Measurements from ENCODE around the gene GLT1D1.
"Not testable (repeated sequence)": the region's sequence is repeated elsewhere in the genome, so short reads cannot be mapped to it uniquely, and the experiment has no call there.

Gene GLT1D1

GRCh38 chr12:128820723-128821432 is 32.4 kb upstream of the GLT1D1 start:
- DNase-seq, result peak; percentile 34

GRCh38 chr12:128823216-128823915 is 29.9 kb upstream of the GLT1D1 start:
- no peak for DNase-seq

GRCh38 chr12:128823916-128824839 is 29.1 kb upstream of the GLT1D1 start, which contains the start of gene SLC15A4:
SLC15A4 (minus strand) TSS chr12:128823958; CDS start chr12:128823943, 15 bp downstream.
- DNase-seq, result peak; percentile 95

GRCh38 chr12:128825835-128826234 is 27.4 kb upstream of the GLT1D1 start:
- no peak for DNase-seq

- no peak for DNase-seq
Measured at GRCh38 chr12:128827724-128828123, 25.6 kb upstream of the GLT1D1 start.

GRCh38 chr12:128829861-128830504 is 23.3 kb upstream of the GLT1D1 start:
- peak; percentile 9 for DNase-seq

GRCh38 chr12:128830505-128830893 is 22.8 kb upstream of the GLT1D1 start:
- DNase-seq, result no peak

GRCh38 chr12:128833418-128833817 is 19.9 kb upstream of the GLT1D1 start:
- DNase-seq, result no peak

- not testable (repeated sequence) for DNase-seq
Measured at GRCh38 chr12:128839885-128840284, 13.4 kb upstream of the GLT1D1 start.

- DNase-seq, result peak; percentile 10
Measured at GRCh38 chr12:128840862-128841468, 12.3 kb upstream of the GLT1D1 start.

GRCh38 chr12:128842579-128842978 is 10.7 kb upstream of the GLT1D1 start:
- DNase-seq, result no peak

GRCh38 chr12:128843538-128843937 is 9.7 kb upstream of the GLT1D1 start:
- DNase-seq, result no peak

GRCh38 chr12:128844031-128844635 is 9.1 kb upstream of the GLT1D1 start:
- DNase-seq, result no peak

GRCh38 chr12:128846671-128847070 is 6.6 kb upstream of the GLT1D1 start:
- not testable (repeated sequence) for DNase-seq

GRCh38 chr12:128848371-128848770 is 4.9 kb upstream of the GLT1D1 start:
- DNase-seq, result no peak

- DNase-seq, result not testable (repeated sequence)
Measured at GRCh38 chr12:128849806-128850205, 3.5 kb upstream of the GLT1D1 start.

- DNase-seq, result no peak
Measured at GRCh38 chr12:128850400-128850799, 2.9 kb upstream of the GLT1D1 start.

GRCh38 chr12:128851429-128851828 is 1.8 kb upstream of the GLT1D1 start:
- DNase-seq, result not testable (repeated sequence)

- no peak for DNase-seq
Measured at GRCh38 chr12:128852026-128852698, 1.1 kb upstream of the GLT1D1 start.

GRCh38 chr12:128853600-128854197 is 421 bp downstream of the GLT1D1 start:
- no peak for DNase-seq

All from midbrain (tissue), 1 donor.